Smooth muscle cell of the umbilical artery (primary cell): Measurements from ENCODE around the gene ZBTB21. TPM values are rescaled to one million over a fixed set of nuclear protein-coding genes. Genes with fewer than 3 reads are reported as not detected.

Experiments used
- total RNA-seq: library from RNA; depleted of rRNA; stranded (reverse); fragments of >200 nt; gene quantifications from 2 replicates; pipeline ENCODE4 v1.2.3, GENCODE V29; 2014

The ZBTB21 gene
- 7.1 and 11.0 TPM in 2 replicates for total RNA-seq

GRCh38 chr21:42009831-42010506 is at the start of gene ZBTB21:
Gene ZBTB21 (minus strand): TSS chr21:42010360. CDS start chr21:41994095, 16,265 bp downstream.

GRCh38 chr21:41953831-41954653 is 56.1 kb downstream of the ZBTB21 start, which contains the start of gene C2CD2:
Gene C2CD2 (minus strand): TSS chr21:41954018. CDS start chr21:41953648, 370 bp downstream.

Other genes with a start within 250 kb of the ZBTB21 start
- gene RIPK4, start 243.3 kb downstream of the ZBTB21 start, total RNA-seq, result under 0.01 and 0.28 TPM in 2 replicates
- gene PRDM15, start 131.0 kb downstream of the ZBTB21 start, total RNA-seq, result 3.9 and 7.0 TPM in 2 replicates
- gene C2CD2, start 56.3 kb downstream of the ZBTB21 start, total RNA-seq, result 17.8 and 29.5 TPM in 2 replicates
- gene UMODL1, start 61.0 kb upstream of the ZBTB21 start, total RNA-seq, result not detected in 2 replicates
- gene ABCG1, start 208.8 kb upstream of the ZBTB21 start, total RNA-seq, result 0.30 and 0.60 TPM in 2 replicates